ENCODE measurements around the gene HMGCS1.
"Not testable (repeated sequence)": the region's sequence is repeated elsewhere in the genome, so short reads cannot be mapped to it uniquely, and the experiment has no call there.

HMGCS1 gene

DNA sequence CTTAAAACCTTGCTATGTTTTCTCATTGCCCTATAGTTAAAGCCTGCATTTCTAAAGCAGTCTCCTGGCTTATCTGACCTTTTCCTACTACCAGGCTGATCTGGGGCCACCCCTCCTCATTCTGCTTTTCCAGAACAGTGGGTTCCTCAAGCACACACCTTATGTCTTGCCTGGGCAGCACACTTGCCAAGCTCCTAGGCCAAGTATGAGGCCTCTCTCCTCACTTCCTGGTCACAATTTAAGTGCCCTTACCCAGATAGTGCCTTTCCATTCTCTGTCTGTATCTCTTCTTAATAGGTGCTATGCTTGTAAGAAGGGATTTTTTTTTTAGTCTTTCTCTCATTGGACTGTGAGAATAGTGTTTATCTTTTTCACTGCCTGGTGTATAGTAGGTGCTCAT, 39.7 kb downstream of the HMGCS1 start:
- DNase-seq (ENCODE audit: low spot score), result no peak

DNA sequence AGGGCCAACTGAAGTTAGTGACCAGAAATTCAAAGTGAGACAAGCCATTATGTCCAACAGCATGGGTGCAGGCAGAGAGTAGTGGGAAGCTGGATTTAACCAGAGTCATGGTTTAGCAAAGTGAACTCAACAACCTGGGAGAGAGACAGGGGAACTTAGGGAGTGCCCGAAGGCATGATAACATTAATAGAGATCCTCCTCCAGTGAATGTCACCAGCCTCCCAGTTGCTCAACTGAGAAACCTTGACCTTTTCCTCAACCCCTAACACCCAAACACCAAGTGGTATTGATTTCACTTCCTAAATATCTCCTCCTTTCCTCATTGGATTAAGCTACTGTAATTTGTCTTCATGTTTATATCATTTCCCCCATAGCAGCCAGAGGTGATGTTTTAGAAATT, 42.6 kb downstream of the HMGCS1 start:
- DNase-seq (ENCODE audit: low spot score), result no peak

DNA sequence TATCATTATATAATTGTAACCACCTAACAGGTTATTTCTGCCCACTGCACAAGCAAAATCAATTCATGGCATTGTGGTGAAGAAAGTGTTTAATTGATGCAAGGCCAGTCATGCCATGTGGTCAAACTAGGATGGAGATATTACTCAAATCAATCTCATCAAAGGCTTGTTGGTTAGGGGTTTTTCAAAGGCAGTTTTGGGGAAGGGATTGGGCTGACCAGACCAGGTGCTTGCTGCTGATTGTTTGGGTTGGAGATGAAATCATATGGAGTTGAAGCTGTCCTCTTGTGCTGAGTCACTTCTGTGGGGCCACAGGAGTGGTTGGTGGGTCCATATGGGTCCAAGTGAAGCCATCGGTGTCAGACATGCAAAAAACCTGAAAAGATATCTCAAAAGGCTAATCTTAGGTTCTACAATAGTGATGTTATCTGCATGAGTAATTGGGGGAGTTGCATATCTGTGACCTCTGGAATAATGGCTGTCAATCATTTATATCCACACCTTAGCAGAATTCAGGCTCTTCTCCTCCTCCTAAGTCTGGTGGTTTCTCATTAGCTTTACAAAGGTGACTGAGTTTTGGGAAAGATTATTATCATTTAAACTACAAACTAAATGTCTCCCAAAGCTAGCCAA, 44.9 kb downstream of the HMGCS1 start:
- DNase-seq (ENCODE audit: low spot score), result no peak

DNA sequence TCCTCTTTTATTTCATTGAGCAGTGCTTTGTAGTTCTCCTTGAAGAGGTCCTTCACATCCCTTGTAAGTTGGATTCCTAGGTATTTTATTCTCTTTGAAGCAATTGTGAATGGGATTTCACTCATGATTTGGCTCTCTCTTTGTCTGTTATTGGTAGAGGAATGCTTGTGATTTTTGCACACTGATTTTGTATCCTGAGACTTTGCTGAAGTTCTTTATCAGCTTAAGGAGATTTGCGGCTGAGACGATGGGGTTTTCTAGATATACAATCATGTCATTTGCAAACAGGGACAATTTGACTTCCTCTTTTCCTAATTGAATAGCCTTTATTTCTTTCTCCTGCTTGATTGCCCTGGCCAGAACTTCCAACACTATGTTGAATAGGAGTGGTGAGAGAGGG, 50.9 kb downstream of the HMGCS1 start:
- DNase-seq (ENCODE audit: low spot score), result not testable (repeated sequence)

DNA sequence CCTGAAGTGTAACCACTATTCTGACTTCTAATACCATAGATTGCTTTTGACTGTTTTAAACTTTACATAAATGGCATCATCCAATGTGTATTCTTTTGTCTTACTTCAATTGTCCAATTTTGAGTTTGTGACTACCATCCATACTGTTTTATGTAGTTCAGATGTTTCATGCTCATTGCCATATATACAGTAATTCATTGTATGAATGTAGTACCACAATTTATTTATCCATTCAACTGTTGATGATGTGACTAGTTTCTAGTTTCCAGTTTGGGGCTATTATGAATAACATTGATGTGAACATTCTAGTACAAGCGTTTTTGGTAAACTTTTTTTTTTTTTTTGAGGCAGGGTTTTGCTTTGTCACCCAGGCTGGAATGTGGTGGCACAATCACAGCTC, 55.1 kb downstream of the HMGCS1 start:
- no peak for DNase-seq (ENCODE audit: low spot score)

DNA sequence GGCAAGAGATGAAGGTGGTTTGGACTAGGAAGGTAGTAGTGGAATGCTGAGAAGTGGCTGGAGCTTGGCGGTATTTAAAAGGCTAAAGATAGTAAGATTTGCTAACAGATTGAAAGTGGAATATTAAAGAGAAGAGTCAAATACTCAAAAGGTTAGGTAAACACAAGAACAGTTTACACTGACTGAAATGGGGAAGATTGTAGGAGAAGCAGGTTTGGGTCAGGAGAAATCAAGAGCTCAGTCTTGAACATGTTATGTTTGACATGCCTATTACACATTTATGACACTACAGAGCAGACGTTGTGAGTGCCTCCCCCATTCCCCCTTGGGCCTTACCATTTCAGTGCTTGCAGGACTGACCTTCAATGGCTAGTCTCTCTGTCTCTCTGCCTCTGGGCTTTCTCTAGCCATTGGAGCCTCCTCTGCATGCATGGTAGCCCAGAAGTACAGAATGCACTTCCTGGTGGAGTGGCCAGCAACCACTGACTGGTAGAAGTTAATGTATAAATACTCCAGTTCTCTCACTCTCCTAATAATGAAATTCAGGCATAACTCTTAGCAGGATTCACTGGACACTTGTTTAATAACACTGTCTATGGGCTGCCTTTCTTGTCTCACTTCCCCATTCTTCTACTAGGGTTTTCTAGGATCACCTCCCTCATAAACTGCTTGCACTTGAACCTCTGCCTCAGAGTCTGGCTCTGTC, 56.8 kb downstream of the HMGCS1 start:
- DNase-seq (ENCODE audit: low spot score), result no peak

DNA sequence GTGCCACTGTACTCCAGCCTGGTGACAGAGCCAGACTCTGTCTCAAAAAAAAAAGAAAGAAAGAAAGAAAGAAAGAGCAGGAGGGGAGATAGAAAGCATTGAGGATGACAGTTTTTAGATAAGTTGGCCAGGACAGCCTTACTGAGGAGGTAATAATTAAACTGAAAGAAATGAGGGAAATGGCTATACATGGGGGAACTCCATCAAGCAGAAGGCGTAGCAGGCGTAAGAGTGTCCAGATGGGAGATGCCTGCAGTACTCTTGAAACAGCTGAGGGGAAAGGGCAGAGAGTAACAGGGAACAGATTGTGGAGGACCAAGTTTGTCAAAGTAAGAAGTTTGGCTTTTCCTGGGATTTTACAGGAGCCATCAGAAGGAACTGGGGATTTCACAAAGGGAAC, 57.5 kb downstream of the HMGCS1 start:
- DNase-seq (ENCODE audit: low spot score), result no peak

DNA sequence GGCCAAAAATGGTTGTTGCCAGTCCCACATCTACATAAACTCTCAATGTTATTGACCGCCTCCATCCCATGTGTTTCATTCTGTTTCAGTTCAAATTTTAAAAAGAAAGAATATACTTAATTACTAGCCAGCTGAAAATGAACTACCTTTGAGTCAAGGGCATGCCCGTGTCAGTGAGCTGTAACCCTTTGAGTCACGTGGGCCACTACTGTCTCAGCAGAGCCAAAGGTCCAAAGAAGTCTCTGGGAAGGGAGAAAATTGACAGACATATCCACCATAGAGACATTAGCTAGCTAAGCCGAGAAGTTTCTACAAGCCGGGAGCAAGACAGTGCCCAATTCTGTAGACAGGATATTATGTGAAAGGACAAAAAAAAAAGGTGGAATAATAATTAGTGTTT, 61.5 kb downstream of the HMGCS1 start:
- DNase-seq (ENCODE audit: low spot score), result no peak

DNA sequence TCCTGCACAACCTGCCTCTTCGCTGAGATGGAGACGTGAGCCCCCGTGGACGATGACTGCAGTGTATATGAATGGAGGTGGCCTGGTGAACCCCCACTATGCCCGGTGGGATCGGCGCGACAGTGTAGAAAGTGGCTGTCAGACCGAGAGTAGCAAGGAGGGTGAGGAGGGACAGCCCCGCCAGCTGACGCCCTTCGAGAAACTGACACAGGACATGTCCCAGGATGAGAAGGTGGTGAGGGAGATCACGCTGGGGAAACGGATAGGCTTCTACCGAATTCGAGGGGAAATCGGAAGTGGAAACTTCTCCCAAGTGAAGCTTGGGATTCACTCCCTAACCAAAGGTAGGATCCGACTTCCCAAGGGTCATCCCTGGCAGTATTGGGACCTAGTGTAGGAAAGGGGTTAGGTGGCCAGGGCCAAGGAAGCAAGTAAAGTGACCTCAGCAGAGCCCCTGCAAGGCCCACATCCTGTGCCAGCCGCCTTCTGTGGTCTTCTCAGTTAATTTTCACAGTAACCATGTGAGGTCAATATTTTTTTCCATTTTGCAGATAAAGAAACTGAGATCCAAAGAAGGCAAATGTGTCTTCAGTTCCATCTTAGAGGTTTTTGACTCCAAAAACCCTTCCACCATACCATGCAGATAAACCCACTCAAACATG, 67.4 kb downstream of the HMGCS1 start:
- no peak for DNase-seq (ENCODE audit: low spot score)

DNA sequence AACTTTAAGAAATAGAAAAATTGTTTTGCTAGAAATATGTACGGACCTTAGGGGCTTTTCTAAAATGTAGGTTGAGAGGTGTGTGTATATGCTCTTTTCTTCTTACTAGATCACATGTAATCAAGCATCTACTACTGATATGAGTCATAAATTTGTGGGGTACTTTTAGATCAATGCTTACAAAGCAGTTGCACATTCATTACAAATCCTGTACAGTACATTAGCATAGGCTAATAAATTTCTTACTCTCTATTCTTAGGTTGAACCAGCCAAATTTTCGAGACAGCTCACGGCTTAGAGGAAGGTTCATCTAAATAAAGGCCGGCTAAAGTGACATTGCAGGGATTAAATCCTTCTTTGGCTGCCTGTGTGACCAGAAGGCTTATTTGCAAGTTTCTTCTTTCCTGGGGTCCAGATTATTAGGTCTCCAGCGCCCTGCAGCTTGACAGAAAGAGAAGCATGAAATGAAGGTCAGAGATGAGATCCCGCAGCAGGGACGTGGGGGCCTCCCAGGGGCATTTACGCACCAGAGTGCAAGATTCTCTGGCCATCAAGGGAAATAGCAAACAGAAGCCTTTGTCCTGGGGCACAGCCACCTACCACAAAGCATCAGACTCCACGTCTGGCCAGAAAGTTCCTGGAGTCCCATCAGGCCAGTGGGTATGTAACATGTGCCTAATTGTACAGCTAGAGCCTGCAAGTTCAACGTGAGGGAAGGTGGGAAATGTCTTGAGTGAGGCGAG, 68.2 kb downstream of the HMGCS1 start:
- no peak for DNase-seq (ENCODE audit: low spot score)

DNA sequence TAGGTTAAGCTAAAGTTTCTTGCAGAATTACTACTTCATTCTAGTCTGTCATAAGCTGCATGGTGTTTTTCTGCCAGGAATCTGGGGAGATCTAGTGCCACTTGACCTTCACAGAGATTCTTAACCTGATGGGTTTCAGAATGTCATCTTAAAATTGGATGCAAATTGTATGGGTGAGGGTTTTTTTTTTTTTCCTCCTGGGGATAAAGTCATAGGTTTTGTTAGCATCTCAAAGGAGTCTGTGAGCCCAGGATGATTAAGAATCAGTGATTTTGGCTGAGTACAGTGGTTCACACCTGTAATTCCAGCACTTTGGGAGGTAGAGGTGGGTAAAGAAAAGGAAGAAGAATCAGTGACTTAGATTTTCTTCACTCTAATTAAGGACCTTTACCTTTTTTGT, 69.9 kb downstream of the HMGCS1 start:
- DNase-seq (ENCODE audit: low spot score), result no peak

DNA sequence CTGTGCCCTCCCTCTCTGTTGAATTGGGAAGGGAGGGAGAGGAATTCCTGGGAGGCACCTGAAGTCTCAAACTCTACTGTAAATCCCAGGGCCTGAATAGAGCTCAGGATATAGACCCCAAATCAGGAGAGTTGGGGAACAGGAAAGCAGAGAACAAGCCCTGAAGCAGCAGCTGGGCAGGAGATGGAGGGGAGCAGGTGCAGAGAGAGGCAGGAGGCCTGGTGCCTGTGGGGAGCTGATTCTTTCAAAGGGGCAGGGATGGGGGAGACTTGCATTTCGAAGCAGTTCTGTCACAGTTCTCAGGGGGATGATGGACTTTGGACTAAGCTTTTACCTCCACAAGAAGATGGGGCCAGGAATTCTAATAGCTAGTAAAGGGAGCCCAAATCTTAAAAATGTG, 71.0 kb downstream of the HMGCS1 start:
- no peak for DNase-seq (ENCODE audit: low spot score)

Data from AG08395 (cell line).